ENCODE data around the gene PDIA5. TPM values are rescaled to one million over a fixed set of nuclear protein-coding genes. Genes with fewer than 3 reads are reported as not detected.

Gene PDIA5
- total and polyA plus RNA-seq, 2 donors (not counting 1 experiment from before 2014, with no cell fraction given) = 2.6 to 3.8 TPM

- H2AFZ ChIP-seq (ENCODE audit: insufficient read depth, low read depth, low read length, poor library complexity, severe bottlenecking) = peak overlapping the region; percentile 96
- Mint-ChIP-seq H3K4me1 (peaks cover 22% of the 10 kb centered on the region), H3K27ac (peak overlapping the region; percentile 94), H3K9me3 (ENCODE audit: insufficient read depth) (peaks cover 5% of the 10 kb centered on the region), H3K27me3 (no peaks in the 10 kb centered on the region), H3K4me3 (peak overlapping the region; percentile 95)
- peak overlapping the region; percentile 94 for H3K9ac ChIP-seq (ENCODE audit: low read length)
- peaks cover 0 to 6% (median 0%) of the 10 kb centered on the region in 3 donors for H3K9me3 ChIP-seq (ENCODE audit: control extremely low read depth in 1 of 3, control insufficient read depth in 2 of 3, insufficient read depth in 1 of 3, low read length in 2 of 3)
- H3K4me3 ChIP-seq (ENCODE audit: control extremely low read depth in 1 of 5, extremely low read depth in 1 of 5, insufficient read depth in 1 of 5, low read depth in 2 of 5, low read length in 4 of 5) = peak overlapping the region; percentile 86 to 99 (median 90)
- POLR2A ChIA-PET = interaction anchor here (0.5 to 0.9 kb wide), 3 partner anchors 446 to 1676 kb away, joined by 3 read pairs; partner anchors contain the start of gene KPNA1
- CTCF ChIA-PET = interaction anchor here (0.6 kb wide), 1 partner anchor 685 kb away, joined by 3 read pairs; no protein-coding TSS in a partner anchor
- H3K27ac ChIP-seq (ENCODE audit: low read length in 2 of 2) = peak overlapping the region; percentile 92 to 96
- intact Hi-C loops (cut with micrococcal nuclease) = loop anchor here (1.0 to 5.0 kb wide), 5 partner anchors 384 to 1454 kb away; partner anchors contain the start of genes EAF2, FAM162A, GOLGB1 and HACD2
- H4K20me1 ChIP-seq (ENCODE audit: control insufficient read depth, insufficient read depth, low read length, poor library complexity, severe bottlenecking) = no peaks in the 10 kb centered on the region
- H3K36me3 ChIP-seq (replicated peaks in 1 of 2; ENCODE audit: control extremely low read depth in 1 of 2, control insufficient read depth in 1 of 2, extremely low read depth in 1 of 2, insufficient read depth in 2 of 2, low read length in 1 of 2) = no peaks in the 10 kb centered on the region
- 3% methylated on average over 3 of the region's 6 CpGs for WGBS (ENCODE audit: insufficient coverage)
- H3K27me3 ChIP-seq (replicated peaks in 1 of 4; ENCODE audit: control extremely low read depth in 1 of 4, control insufficient read depth in 3 of 4, insufficient read depth in 4 of 4, low read length in 3 of 4) = no peaks in the 10 kb centered on the region
- H3K4me2 ChIP-seq (replicated peaks; ENCODE audit: low read depth, low read length, poor library complexity, severe bottlenecking) = peak overlapping the region; percentile 87
- TF ChIP-seq, protein P1, sequence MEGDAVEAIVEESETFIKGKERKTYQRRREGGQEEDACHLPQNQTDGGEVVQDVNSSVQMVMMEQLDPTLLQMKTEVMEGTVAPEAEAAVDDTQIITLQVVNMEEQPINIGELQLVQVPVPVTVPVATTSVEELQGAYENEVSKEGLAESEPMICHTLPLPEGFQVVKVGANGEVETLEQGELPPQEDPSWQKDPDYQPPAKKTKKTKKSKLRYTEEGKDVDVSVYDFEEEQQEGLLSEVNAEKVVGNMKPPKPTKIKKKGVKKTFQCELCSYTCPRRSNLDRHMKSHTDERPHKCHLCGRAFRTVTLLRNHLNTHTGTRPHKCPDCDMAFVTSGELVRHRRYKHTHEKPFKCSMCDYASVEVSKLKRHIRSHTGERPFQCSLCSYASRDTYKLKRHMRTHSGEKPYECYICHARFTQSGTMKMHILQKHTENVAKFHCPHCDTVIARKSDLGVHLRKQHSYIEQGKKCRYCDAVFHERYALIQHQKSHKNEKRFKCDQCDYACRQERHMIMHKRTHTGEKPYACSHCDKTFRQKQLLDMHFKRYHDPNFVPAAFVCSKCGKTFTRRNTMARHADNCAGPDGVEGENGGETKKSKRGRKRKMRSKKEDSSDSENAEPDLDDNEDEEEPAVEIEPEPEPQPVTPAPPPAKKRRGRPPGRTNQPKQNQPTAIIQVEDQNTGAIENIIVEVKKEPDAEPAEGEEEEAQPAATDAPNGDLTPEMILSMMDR (IDR thresholded peaks at IDR 0.05) = no peak
- TF ChIP-seq EZH2 (IDR thresholded peaks at IDR 0.05; ENCODE audit: borderline replicate concordance, insufficient read depth, low read depth, low read length, poor library complexity, severe bottlenecking) = no peak
- DNase-seq = no peak
- ATAC-seq (ENCODE audit: low read depth) = no peak
- peaks cover 14% of the 10 kb centered on the region for H3K79me2 ChIP-seq (ENCODE audit: control insufficient read depth, insufficient read depth, low read length)
- peaks cover 13 to 18% of the 10 kb centered on the region in 2 donors for H3K4me1 ChIP-seq (ENCODE audit: control insufficient read depth in 2 of 2, insufficient read depth in 2 of 2, low read length in 2 of 2)
Measured at GRCh38 chr3:123201223-123201556, 134.4 kb downstream of the PDIA5 start.
